RWPE2 (cell line): ENCODE data around the gene SCGB3A2.

ENCODE experiments used
- ATAC-seq: fragments of 200-7000 bp; cut with Tn5 transposase; 3 replicates; pipeline ENCODE4 v1.9.1; 2021; ENCODE audit warnings: low read depth
- DNase-seq: peaks from one replicate; pipeline ENCODE4 v3.0.0-alpha.2; 2020; ENCODE audit warnings: low spot score
- H3K27ac ChIP-seq: fragments of 450-650 bp; 2 replicates; pipeline ENCODE4 v1.5.1; 2017; ENCODE audit warnings: mild to moderate bottlenecking; ENCODE audit not compliant: poor library complexity, severe bottlenecking
- H3K27me3 ChIP-seq: fragments of 250-450 bp; sonication (Bioruptor Pico); 2 replicates; pipeline ENCODE4 v1.5.1; 2021; ENCODE audit warnings: mild to moderate bottlenecking, moderate library complexity; ENCODE audit not compliant: insufficient read depth, poor library complexity, severe bottlenecking
- H3K36me3 ChIP-seq: fragments of 250-450 bp; sonication (Bioruptor Pico); 2 replicates; pipeline ENCODE4 v1.5.1; 2020; ENCODE audit warnings: low read depth, mild to moderate bottlenecking, moderate library complexity
- H3K4me1 ChIP-seq: fragments of 250-450 bp; sonication (Bioruptor Pico); 2 replicates; pipeline ENCODE4 v1.5.1; 2021; ENCODE audit warnings: mild to moderate bottlenecking, moderate library complexity; ENCODE audit not compliant: insufficient read depth, poor library complexity, severe bottlenecking
- H3K4me3 ChIP-seq: fragments of 250-450 bp; sonication (Bioruptor Pico); 2 replicates; pipeline ENCODE4 v1.5.1; 2021; ENCODE audit warnings: mild to moderate bottlenecking, moderate library complexity; ENCODE audit not compliant: severe bottlenecking
- H3K9me3 ChIP-seq: fragments of 250-450 bp; sonication (Bioruptor Pico); 2 replicates; pipeline ENCODE4 v1.5.1; 2021; ENCODE audit warnings: mild to moderate bottlenecking, moderate library complexity; ENCODE audit not compliant: severe bottlenecking
- TF ChIP-seq, protein P1 (sequence below): fragments of 450-650 bp; IDR thresholded peaks from one replicate; pipeline ENCODE4 v1.5.1; 2017; ENCODE audit warnings: mild to moderate bottlenecking, moderate library complexity; ENCODE audit not compliant: poor library complexity, severe bottlenecking

Gene SCGB3A2, protein sequence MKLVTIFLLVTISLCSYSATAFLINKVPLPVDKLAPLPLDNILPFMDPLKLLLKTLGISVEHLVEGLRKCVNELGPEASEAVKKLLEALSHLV

GRCh38 chr5:147878066-147878759 is at the start of gene SCGB3A2:
Gene SCGB3A2 (plus strand): TSS chr5:147878711. CDS start chr5:147878804, 93 bp downstream.
- TF ChIP-seq, protein P1, sequence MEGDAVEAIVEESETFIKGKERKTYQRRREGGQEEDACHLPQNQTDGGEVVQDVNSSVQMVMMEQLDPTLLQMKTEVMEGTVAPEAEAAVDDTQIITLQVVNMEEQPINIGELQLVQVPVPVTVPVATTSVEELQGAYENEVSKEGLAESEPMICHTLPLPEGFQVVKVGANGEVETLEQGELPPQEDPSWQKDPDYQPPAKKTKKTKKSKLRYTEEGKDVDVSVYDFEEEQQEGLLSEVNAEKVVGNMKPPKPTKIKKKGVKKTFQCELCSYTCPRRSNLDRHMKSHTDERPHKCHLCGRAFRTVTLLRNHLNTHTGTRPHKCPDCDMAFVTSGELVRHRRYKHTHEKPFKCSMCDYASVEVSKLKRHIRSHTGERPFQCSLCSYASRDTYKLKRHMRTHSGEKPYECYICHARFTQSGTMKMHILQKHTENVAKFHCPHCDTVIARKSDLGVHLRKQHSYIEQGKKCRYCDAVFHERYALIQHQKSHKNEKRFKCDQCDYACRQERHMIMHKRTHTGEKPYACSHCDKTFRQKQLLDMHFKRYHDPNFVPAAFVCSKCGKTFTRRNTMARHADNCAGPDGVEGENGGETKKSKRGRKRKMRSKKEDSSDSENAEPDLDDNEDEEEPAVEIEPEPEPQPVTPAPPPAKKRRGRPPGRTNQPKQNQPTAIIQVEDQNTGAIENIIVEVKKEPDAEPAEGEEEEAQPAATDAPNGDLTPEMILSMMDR = no peak
- H3K36me3 ChIP-seq = no peaks in the 10 kb centered on the region
- DNase-seq (no peak), ATAC-seq (no peak)
- H3K4me1 ChIP-seq = no peaks in the 10 kb centered on the region
- no peaks in the 10 kb centered on the region for H3K9me3 ChIP-seq
- no peak within 1 kb of the TSS for H3K4me3 ChIP-seq
- H3K27ac ChIP-seq = no peak within 1 kb of the TSS
- no peaks in the 10 kb centered on the region for H3K27me3 ChIP-seq

DNA sequence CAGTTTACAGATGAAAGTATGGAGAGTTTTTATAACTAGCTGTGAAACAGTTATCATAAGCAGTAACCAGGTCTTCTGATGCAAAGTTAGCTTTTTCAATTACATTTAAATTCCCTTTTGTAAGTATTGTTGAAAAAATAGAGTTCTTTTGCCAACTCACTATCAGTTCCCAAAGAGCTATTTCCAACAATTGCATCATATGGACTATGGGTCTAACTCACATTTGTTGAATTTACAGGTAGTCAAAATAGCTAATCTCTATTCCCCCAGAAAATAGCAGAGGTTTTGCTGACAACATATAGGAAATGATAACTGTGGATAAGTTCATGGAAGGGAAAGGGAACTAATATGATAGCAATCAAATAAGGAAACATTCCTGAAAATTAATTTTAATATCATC is 48.5 kb upstream of the SCGB3A2 start:
- Histone ChIP-seq H3K9me3 (no peaks in the 10 kb centered on the region), H3K4me1 (peaks cover 2% of the 10 kb centered on the region), H3K27me3 (peaks cover 7% of the 10 kb centered on the region), H3K27ac (no peak overlapping the region), H3K4me3 (no peak overlapping the region), H3K36me3 (no peaks in the 10 kb centered on the region)
- ATAC-seq (no peak), DNase-seq (no peak)
- TF ChIP-seq, protein P1 = no peak

GRCh38 chr5:147831465-147831864 is 47.0 kb upstream of the SCGB3A2 start, which contains the start of gene SPINK1:
Gene SPINK1 (minus strand): TSS chr5:147831671. CDS start chr5:147831577, 94 bp downstream.
- Histone ChIP-seq H3K27me3 (peaks cover 7% of the 10 kb centered on the region), H3K4me1 (peaks cover 8% of the 10 kb centered on the region), H3K27ac (no peak within 1 kb of the TSS), H3K9me3 (no peaks in the 10 kb centered on the region), H3K4me3 (no peak within 1 kb of the TSS), H3K36me3 (no peaks in the 10 kb centered on the region)
- TF ChIP-seq, protein P1 = no peak
- ATAC-seq (no peak), DNase-seq (no peak)

- Histone ChIP-seq H3K27me3 (peaks cover 7% of the 10 kb centered on the region), H3K4me3 (no peak overlapping the region), H3K9me3 (no peaks in the 10 kb centered on the region), H3K4me1 (peaks cover 8% of the 10 kb centered on the region), H3K27ac (no peak overlapping the region), H3K36me3 (no peaks in the 10 kb centered on the region)
- DNase-seq (no peak), ATAC-seq (no peak)
- TF ChIP-seq, protein P1 = no peak
These were observed 46.0 kb upstream of the SCGB3A2 start for GRCh38 chr5:147832541-147832940.

DNA sequence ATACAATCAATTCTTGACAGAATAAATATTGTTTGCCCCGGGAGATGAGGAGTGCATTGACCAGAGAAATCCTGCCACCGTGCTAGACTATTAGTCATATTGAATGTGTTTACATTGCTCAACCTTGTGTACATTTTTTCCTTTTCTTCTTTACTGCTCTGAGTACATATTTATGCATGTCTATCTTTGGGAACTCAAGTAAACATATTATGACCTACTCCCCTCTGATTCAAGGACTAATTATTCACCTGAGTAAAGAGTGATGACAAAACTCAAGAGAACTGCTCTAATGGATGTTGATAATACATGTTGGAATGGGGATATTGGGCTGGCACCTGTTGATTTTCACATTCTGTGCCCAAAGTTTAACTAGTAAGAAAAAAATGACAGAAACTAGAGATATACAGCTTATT is 43.1 kb upstream of the SCGB3A2 start:
- Histone ChIP-seq H3K27me3 (no peaks in the 10 kb centered on the region), H3K36me3 (no peaks in the 10 kb centered on the region), H3K4me1 (peaks cover 8% of the 10 kb centered on the region), H3K27ac (no peak overlapping the region), H3K9me3 (no peaks in the 10 kb centered on the region), H3K4me3 (no peak overlapping the region)
- no peak for DNase-seq
- TF ChIP-seq, protein P1 = no peak
- peak; percentile 97 for ATAC-seq
